Activated T-helper 1 cell treated with anti-CD3 and anti-CD28 coated beads, Interleukin-12 subunit alpha, Interleukin-12 subunit beta, Interleukin-2, Interleukin-4 antibody, amounts not matched to agents 30 ng/mL and 10 ng/mL and 1 ng/mL, durations not matched to agents 14 hours and 24 hours and 36 hours (primary cell): ENCODE measurements around the gene CD36. TPM values are rescaled to one million over a fixed set of nuclear protein-coding genes. Genes with fewer than 3 reads are reported as not detected.

Source experiments
- DNase-seq: peaks from one replicate; pipeline ENCODE4 v3.0.0; 2021; ENCODE audit warnings: low spot score
- H3K27ac Mint-ChIP-seq: one replicate; pipeline ENCODE4 v1.8.0; 2021; ENCODE audit warnings: mild to moderate bottlenecking, mixed read lengths
- H3K27me3 Mint-ChIP-seq: one replicate; pipeline ENCODE4 v1.8.0; 2022; ENCODE audit warnings: mild to moderate bottlenecking, moderate library complexity, mixed read lengths; ENCODE audit not compliant: insufficient read depth
- H3K36me3 Mint-ChIP-seq: one replicate; pipeline ENCODE4 v1.8.0; 2021; ENCODE audit warnings: low read depth, mixed read lengths
- H3K4me1 Mint-ChIP-seq: one replicate; pipeline ENCODE4 v1.8.0; 2021; ENCODE audit warnings: low read depth, mixed read lengths
- H3K4me3 Mint-ChIP-seq: one replicate; pipeline ENCODE4 v1.8.0; 2021; ENCODE audit warnings: mild to moderate bottlenecking, moderate library complexity, mixed read lengths
- H3K9me3 Mint-ChIP-seq: one replicate; pipeline ENCODE4 v1.8.0; 2021; ENCODE audit warnings: mixed read lengths
- intact Hi-C: fragments of 100-400 bp; cut with micrococcal nuclease; formaldehyde crosslinking; loops from one replicate; pipeline ENCODE4 v1.15.1; 2024
- total RNA-seq: library from RNA; stranded (reverse); gene quantifications from 2 replicates; pipeline ENCODE4 v1.2.3, GENCODE V29; 2022

CD36 gene
- total RNA-seq, 1 donor from 2014 or later: not detected

GRCh38 chr7:80632139-80632538, 6.3 kb upstream of the CD36 start:
- DNase-seq: no peak
- Mint-ChIP-seq H3K9me3 (no peaks in the 10 kb centered on the region), H3K27ac (no peak overlapping the region), H3K27me3 (no peaks in the 10 kb centered on the region), H3K4me1 (no peaks in the 10 kb centered on the region), H3K36me3 (no peaks in the 10 kb centered on the region), H3K4me3 (no peak overlapping the region)
- intact Hi-C loops: no loop called here

GRCh38 chr7:80632819-80633218, 5.6 kb upstream of the CD36 start:
- intact Hi-C loops: no loop called here
- Mint-ChIP-seq H3K4me3 (no peak overlapping the region), H3K27me3 (no peaks in the 10 kb centered on the region), H3K27ac (no peak overlapping the region), H3K9me3 (no peaks in the 10 kb centered on the region), H3K36me3 (no peaks in the 10 kb centered on the region), H3K4me1 (no peaks in the 10 kb centered on the region)
- DNase-seq: no peak

GRCh38 chr7:80634505-80634904, 3.9 kb upstream of the CD36 start:
- intact Hi-C loops: no loop called here
- DNase-seq: no peak
- H3K4me3 Mint-ChIP-seq: no peak overlapping the region
- H3K27me3 Mint-ChIP-seq: no peaks in the 10 kb centered on the region
- no peak overlapping the region for H3K27ac Mint-ChIP-seq
- H3K4me1 Mint-ChIP-seq: no peaks in the 10 kb centered on the region
- H3K36me3 Mint-ChIP-seq: no peaks in the 10 kb centered on the region
- no peaks in the 10 kb centered on the region for H3K9me3 Mint-ChIP-seq

GRCh38 chr7:80635533-80635932, 2.9 kb upstream of the CD36 start:
- no peaks in the 10 kb centered on the region for H3K36me3 Mint-ChIP-seq
- no peaks in the 10 kb centered on the region for H3K27me3 Mint-ChIP-seq
- H3K27ac Mint-ChIP-seq: no peak overlapping the region
- no peaks in the 10 kb centered on the region for H3K9me3 Mint-ChIP-seq
- H3K4me1 Mint-ChIP-seq: no peaks in the 10 kb centered on the region
- no peak overlapping the region for H3K4me3 Mint-ChIP-seq
- no peak for DNase-seq
- intact Hi-C loops: no loop called here

- Mint-ChIP-seq H3K4me3 (no peak overlapping the region), H3K27ac (no peak overlapping the region), H3K36me3 (no peaks in the 10 kb centered on the region), H3K4me1 (no peaks in the 10 kb centered on the region), H3K27me3 (no peaks in the 10 kb centered on the region), H3K9me3 (no peaks in the 10 kb centered on the region)
- no peak for DNase-seq
- intact Hi-C loops: no loop called here
Observed at GRCh38 chr7:80635998-80636397, 2.4 kb upstream of the CD36 start.

GRCh38 chr7:80636709-80637108, 1.7 kb upstream of the CD36 start:
- Mint-ChIP-seq H3K4me1 (no peaks in the 10 kb centered on the region), H3K4me3 (no peak overlapping the region), H3K36me3 (no peaks in the 10 kb centered on the region), H3K27me3 (no peaks in the 10 kb centered on the region), H3K9me3 (no peaks in the 10 kb centered on the region), H3K27ac (no peak overlapping the region)
- no peak for DNase-seq
- intact Hi-C loops: no loop called here

GRCh38 chr7:80637454-80637853, 988 bp upstream of the CD36 start:
- H3K27me3 Mint-ChIP-seq: no peaks in the 10 kb centered on the region
- no peak overlapping the region for H3K27ac Mint-ChIP-seq
- no peaks in the 10 kb centered on the region for H3K9me3 Mint-ChIP-seq
- no peak overlapping the region for H3K4me3 Mint-ChIP-seq
- no peaks in the 10 kb centered on the region for H3K36me3 Mint-ChIP-seq
- no peak for DNase-seq
- no peaks in the 10 kb centered on the region for H3K4me1 Mint-ChIP-seq
- intact Hi-C loops: no loop called here

GRCh38 chr7:80639011-80639410, 569 bp downstream of the CD36 start:
- Mint-ChIP-seq H3K4me3 (no peak overlapping the region), H3K27ac (no peak overlapping the region), H3K36me3 (no peaks in the 10 kb centered on the region), H3K27me3 (no peaks in the 10 kb centered on the region), H3K4me1 (no peaks in the 10 kb centered on the region), H3K9me3 (no peaks in the 10 kb centered on the region)
- DNase-seq: no peak
- intact Hi-C loops: no loop called here

- H3K36me3 Mint-ChIP-seq: no peaks in the 10 kb centered on the region
- H3K9me3 Mint-ChIP-seq: no peaks in the 10 kb centered on the region
- H3K27ac Mint-ChIP-seq: no peak overlapping the region
- no peaks in the 10 kb centered on the region for H3K4me1 Mint-ChIP-seq
- no peak overlapping the region for H3K4me3 Mint-ChIP-seq
- no peaks in the 10 kb centered on the region for H3K27me3 Mint-ChIP-seq
- no peak for DNase-seq
- intact Hi-C loops: no loop called here
Observed at GRCh38 chr7:80640846-80641245, 2.4 kb downstream of the CD36 start.

GRCh38 chr7:80641548-80641947, 3.1 kb downstream of the CD36 start:
- Mint-ChIP-seq H3K27me3 (no peaks in the 10 kb centered on the region), H3K27ac (no peak overlapping the region), H3K9me3 (no peaks in the 10 kb centered on the region), H3K4me3 (no peak overlapping the region), H3K4me1 (no peaks in the 10 kb centered on the region), H3K36me3 (no peaks in the 10 kb centered on the region)
- intact Hi-C loops: no loop called here
- DNase-seq: no peak

- Mint-ChIP-seq H3K27ac (no peak overlapping the region), H3K4me3 (no peak overlapping the region), H3K4me1 (no peaks in the 10 kb centered on the region), H3K27me3 (no peaks in the 10 kb centered on the region), H3K9me3 (no peaks in the 10 kb centered on the region), H3K36me3 (no peaks in the 10 kb centered on the region)
- no peak for DNase-seq
- intact Hi-C loops: no loop called here
Observed at GRCh38 chr7:80642871-80643270, 4.4 kb downstream of the CD36 start.

GRCh38 chr7:80643336-80643915, 5.0 kb downstream of the CD36 start:
- H3K4me1 Mint-ChIP-seq: no peaks in the 10 kb centered on the region
- no peak overlapping the region for H3K4me3 Mint-ChIP-seq
- no peaks in the 10 kb centered on the region for H3K9me3 Mint-ChIP-seq
- H3K27ac Mint-ChIP-seq: no peak overlapping the region
- no peaks in the 10 kb centered on the region for H3K27me3 Mint-ChIP-seq
- no peaks in the 10 kb centered on the region for H3K36me3 Mint-ChIP-seq
- no peak for DNase-seq
- intact Hi-C loops: no loop called here

- intact Hi-C loops: no loop called here
- no peak overlapping the region for H3K27ac Mint-ChIP-seq
- H3K27me3 Mint-ChIP-seq: no peaks in the 10 kb centered on the region
- H3K4me3 Mint-ChIP-seq: no peak overlapping the region
- no peak for DNase-seq
- H3K36me3 Mint-ChIP-seq: no peaks in the 10 kb centered on the region
- H3K9me3 Mint-ChIP-seq: no peaks in the 10 kb centered on the region
- no peaks in the 10 kb centered on the region for H3K4me1 Mint-ChIP-seq
Observed at GRCh38 chr7:80644054-80644453, 5.6 kb downstream of the CD36 start.

- no peaks in the 10 kb centered on the region for H3K36me3 Mint-ChIP-seq
- H3K27me3 Mint-ChIP-seq: no peaks in the 10 kb centered on the region
- DNase-seq: no peak
- H3K27ac Mint-ChIP-seq: no peak overlapping the region
- no peaks in the 10 kb centered on the region for H3K4me1 Mint-ChIP-seq
- no peaks in the 10 kb centered on the region for H3K9me3 Mint-ChIP-seq
- H3K4me3 Mint-ChIP-seq: no peak overlapping the region
- intact Hi-C loops: no loop called here
Observed at GRCh38 chr7:80646083-80646865, 7.8 kb downstream of the CD36 start.
